ENCODE results near the gene ALK. TPM values are rescaled to one million over a fixed set of nuclear protein-coding genes. Genes with fewer than 3 reads are reported as not detected.

ALK gene
- total RNA-seq, 4 donors from 2014 or later, result 0.83 to 1.6 (median 1.2) TPM

DNA sequence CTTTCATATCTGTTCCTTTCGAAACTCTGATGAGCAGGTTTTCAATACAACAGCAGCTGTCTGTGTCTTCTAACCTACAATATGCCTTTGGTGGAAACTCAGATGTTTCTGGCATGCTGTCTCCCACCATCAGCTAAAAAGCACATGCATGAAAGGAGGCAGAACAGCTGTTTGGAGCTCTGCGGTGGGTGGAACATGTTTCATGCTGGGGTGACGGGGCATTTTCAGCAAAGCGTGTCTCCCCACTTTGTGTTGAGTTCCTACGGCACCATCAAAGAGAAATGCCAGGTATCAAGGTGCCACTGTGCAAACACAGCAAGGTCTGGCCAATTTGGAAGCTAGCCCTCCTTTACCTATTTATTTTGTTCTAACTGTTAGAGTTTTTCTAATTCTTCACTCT, 516.1 kb downstream of the ALK start:
- Histone ChIP-seq H3K4me3 (no peak overlapping the region), H3K4me1 (no peaks in the 10 kb centered on the region), H3K27ac (replicated peaks in 1 of 4) (no peak overlapping the region), H3K9me3 (no peaks in the 10 kb centered on the region), H3K27me3 (no peaks in the 10 kb centered on the region), H3K36me3 (no peaks in the 10 kb centered on the region)
- no peak for DNase-seq (ENCODE audit: extremely low spot score)
- TF ChIP-seq POLR2A (IDR thresholded peaks at IDR 0.05; ENCODE audit: low read depth), result no peak
- TF ChIP-seq, protein P1, sequence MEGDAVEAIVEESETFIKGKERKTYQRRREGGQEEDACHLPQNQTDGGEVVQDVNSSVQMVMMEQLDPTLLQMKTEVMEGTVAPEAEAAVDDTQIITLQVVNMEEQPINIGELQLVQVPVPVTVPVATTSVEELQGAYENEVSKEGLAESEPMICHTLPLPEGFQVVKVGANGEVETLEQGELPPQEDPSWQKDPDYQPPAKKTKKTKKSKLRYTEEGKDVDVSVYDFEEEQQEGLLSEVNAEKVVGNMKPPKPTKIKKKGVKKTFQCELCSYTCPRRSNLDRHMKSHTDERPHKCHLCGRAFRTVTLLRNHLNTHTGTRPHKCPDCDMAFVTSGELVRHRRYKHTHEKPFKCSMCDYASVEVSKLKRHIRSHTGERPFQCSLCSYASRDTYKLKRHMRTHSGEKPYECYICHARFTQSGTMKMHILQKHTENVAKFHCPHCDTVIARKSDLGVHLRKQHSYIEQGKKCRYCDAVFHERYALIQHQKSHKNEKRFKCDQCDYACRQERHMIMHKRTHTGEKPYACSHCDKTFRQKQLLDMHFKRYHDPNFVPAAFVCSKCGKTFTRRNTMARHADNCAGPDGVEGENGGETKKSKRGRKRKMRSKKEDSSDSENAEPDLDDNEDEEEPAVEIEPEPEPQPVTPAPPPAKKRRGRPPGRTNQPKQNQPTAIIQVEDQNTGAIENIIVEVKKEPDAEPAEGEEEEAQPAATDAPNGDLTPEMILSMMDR (IDR thresholded peaks at IDR 0.05), result no peak
- 77% methylated on average over 5 of the region's 5 CpGs for WGBS
- intact Hi-C loops (cut with DNase I), result no loop called here

DNA sequence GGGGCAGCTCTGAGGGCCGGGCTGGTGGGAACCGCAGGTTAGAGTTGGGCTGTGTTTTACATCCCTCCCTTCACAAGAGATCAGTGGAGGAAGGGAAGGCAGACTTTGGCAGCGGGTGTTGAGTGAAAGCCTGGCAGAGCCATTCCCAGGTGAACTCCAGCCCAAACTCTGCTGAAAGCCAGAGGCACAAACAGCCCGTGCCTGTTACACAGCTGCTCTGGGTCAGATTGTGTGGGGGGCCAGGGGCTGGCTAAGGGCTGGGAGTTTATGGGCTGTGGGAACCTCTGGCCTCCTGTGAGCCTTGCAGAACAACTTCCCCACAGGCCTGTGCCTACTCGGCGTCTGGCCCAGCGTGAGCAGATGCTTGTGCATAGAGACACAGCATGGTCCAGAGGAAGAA, 519.4 kb downstream of the ALK start:
- WGBS, result 77% methylated on average over 7 of the region's 7 CpGs

DNA sequence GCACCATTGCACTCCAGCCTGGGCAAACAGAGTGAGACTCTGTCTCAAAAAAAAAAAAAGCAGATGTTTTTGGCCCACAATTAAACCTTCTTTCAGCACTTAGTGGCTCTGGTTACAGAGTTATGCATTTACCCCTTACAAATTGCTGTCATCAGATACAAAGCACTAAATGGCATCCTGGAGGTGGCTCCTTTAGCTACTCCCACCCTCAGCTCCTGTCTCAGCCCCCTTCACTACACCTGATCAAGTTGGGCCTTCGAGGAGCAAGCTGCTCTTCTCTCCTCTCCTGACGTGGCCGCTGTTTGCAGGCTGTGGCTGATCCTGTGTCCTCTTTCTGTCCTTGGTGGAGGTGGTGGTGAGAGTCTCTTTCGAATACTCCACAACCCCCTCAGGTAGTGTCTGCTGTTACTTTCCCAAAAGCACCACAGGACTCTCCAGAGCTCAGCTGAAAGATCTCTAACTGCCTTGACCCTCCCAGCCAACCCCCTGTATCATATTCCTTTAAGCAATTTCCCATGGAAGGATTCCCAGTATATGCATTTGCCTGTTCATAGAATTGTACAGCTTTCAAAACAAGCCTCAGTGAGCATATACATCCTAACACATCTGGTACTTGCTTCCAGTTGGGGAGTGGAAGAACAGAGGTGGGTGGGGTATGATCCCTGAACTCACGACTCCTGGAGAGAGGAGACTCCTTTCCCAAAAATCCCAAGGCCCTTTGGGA, 520.3 kb downstream of the ALK start:
- WGBS, result 76% methylated on average over 5 of the region's 5 CpGs
- no peak overlapping the region for H3K4me3 ChIP-seq
- no peak for DNase-seq (ENCODE audit: extremely low spot score)
- peaks cover 0 to 9% (median 0%) of the 10 kb centered on the region in 4 donors for H3K27me3 ChIP-seq
- no peak for TF ChIP-seq POLR2AphosphoS5 (IDR thresholded peaks at IDR 0.05)
- TF ChIP-seq POLR2A (IDR thresholded peaks at IDR 0.05; ENCODE audit: low read depth), result no peak
- no peak for TF ChIP-seq EP300 (IDR thresholded peaks at IDR 0.05)
- TF ChIP-seq, protein P1 (IDR thresholded peaks at IDR 0.05), result no peak
- no peaks in the 10 kb centered on the region for H3K36me3 ChIP-seq
- H3K4me1 ChIP-seq, result no peaks in the 10 kb centered on the region
- intact Hi-C loops (cut with DNase I), result no loop called here
- no peak overlapping the region for H3K27ac ChIP-seq (replicated peaks in 1 of 4)
- no peaks in the 10 kb centered on the region for H3K9me3 ChIP-seq

More for the DNA sequence above, 519.4 kb downstream of the ALK start:
- Histone ChIP-seq H3K27ac (replicated peaks in 1 of 4) (no peak overlapping the region), H3K27me3 (peaks cover 0 to 5% (median 0%) of the 10 kb centered on the region in 4 donors), H3K36me3 (no peaks in the 10 kb centered on the region), H3K4me3 (no peak overlapping the region), H3K9me3 (no peaks in the 10 kb centered on the region), H3K4me1 (no peaks in the 10 kb centered on the region)
- no peak for DNase-seq (ENCODE audit: extremely low spot score)
- intact Hi-C loops (cut with DNase I), result no loop called here
- TF ChIP-seq EP300 (IDR thresholded peaks at IDR 0.05) (no peak), POLR2AphosphoS5 (IDR thresholded peaks at IDR 0.05) (no peak), POLR2A (IDR thresholded peaks at IDR 0.05; ENCODE audit: low read depth) (no peak)
- TF ChIP-seq, protein P1 (IDR thresholded peaks at IDR 0.05), result no peak

DNA sequence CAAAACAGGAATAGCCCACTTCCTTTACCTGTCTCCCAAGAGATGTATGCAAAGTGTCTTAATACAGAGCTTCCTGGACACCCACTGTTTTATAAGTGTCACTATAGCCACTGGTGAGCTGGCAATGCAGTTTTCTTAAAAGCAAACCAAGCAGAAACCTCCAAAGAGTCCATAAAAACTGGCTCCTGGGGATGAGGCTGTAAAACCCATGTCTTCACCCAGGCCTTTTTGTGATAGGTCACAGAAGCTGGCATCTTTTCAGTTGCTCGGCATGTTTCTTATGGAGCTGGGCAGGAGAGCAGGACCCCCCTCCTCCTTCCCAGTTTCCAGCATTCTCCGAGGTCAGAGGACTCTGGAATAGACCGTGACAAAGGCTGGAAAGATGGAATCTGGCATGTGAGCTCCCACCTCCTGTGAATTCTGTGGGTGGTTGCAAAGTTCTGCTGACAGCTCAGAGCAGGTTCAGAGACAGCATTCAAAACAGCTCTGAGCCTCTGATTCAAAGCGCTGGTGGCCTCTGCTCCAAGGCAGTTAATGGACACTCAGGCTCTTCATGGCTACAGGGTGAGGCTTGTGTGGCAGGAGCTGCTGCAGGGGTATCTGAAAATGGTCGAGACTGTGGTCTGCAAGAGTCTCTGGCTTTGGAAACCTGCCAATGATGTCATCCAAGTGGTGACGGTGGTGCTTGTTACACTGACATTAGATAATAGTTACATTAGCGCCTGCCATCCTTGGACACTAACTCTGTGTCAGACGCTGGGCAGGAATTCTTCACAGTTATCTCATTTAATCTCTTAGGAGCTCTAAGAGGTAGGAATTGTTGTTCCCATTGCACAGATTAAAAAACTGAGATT, 522.8 kb downstream of the ALK start:
- peaks cover 0 to 19% (median 0%) of the 10 kb centered on the region in 4 donors for H3K27me3 ChIP-seq
- no peak overlapping the region for H3K4me3 ChIP-seq
- DNase-seq (ENCODE audit: extremely low spot score), result no peak
- WGBS, result 51% methylated on average over 6 of the region's 8 CpGs
- no peaks in the 10 kb centered on the region for H3K9me3 ChIP-seq
- no peaks in the 10 kb centered on the region for H3K4me1 ChIP-seq
- H3K36me3 ChIP-seq, result no peaks in the 10 kb centered on the region
- H3K27ac ChIP-seq (replicated peaks in 1 of 4), result no peak overlapping the region
- TF ChIP-seq, protein P1 (IDR thresholded peaks at IDR 0.05), result no peak
- TF ChIP-seq POLR2AphosphoS5 (IDR thresholded peaks at IDR 0.05) (no peak), EP300 (IDR thresholded peaks at IDR 0.05) (no peak), POLR2A (IDR thresholded peaks at IDR 0.05; ENCODE audit: low read depth) (no peak)
- intact Hi-C loops (cut with DNase I), result no loop called here

Data from esophagus muscularis mucosa (tissue), 4 donors.